H7 (cell line): ENCODE data around the gene FBXL17. TPM values are rescaled to one million over a fixed set of nuclear protein-coding genes. Genes with fewer than 3 reads are reported as not detected.
A peak's percentile ranks its signal among the peaks of the same experiment; 100 is the strongest.

ENCODE experiments used
- DNase-seq: peaks from one replicate; pipeline ENCODE4 v3.0.0; 2012
- H3K27me3 ChIP-seq: 2 replicates; pipeline ENCODE4 v1.6.0; 2011; ENCODE audit warnings: mild to moderate bottlenecking, low read length; ENCODE audit not compliant: control insufficient read depth, insufficient read depth
- H3K36me3 ChIP-seq: replicated peaks from 2 replicates; pipeline ENCODE4 v1.5.1; 2011; ENCODE audit warnings: low read length; ENCODE audit not compliant: control insufficient read depth, insufficient read depth
- H3K4me3 ChIP-seq: 2 replicates; pipeline ENCODE4 v1.5.1; 2011; ENCODE audit warnings: low read depth, mild to moderate bottlenecking, control low read depth, low read length, moderate library complexity; ENCODE audit not compliant: insufficient read depth
- total RNA-seq: library from RNA; depleted of rRNA; stranded (reverse); fragments of >200 nt; shearing (Covaris generic); gene quantifications from 2 replicates; pipeline ENCODE4 v1.2.3, GENCODE V29; 2014

FBXL17 gene
- total RNA-seq, 1 experiment from 2014 or later: 5.5 TPM

DNA sequence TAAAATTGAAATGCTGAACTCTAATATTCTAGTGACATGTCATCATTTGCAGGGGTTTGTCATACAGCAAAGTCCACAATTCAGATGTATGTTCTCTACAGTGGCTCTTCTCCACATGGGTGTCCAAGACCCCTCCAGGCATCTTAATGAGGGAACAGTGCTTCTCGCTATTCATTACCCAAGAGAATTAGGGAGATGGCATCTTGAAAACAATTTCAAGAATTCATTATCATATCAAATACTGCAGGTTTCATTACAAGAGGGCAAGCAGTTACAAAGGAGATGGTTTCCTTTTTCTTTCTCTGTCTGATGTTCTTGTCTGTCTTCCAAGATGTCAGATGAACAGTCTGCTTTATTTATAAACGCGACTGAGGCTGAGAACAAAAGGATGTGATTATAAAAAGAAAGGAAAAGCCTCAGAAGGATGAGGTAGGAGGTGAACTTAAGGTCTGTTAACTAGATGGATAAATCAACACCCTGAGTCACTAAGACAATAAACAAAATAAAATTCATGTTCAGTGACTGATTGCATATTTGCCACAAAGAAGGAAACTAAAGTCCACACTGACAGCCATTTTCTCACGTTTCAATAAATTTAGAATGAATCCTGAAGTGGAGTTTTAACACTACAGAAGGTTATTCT, 384.4 kb downstream of the FBXL17 start:
- Histone ChIP-seq H3K36me3 (no peaks in the 10 kb centered on the region), H3K27me3 (no peaks in the 10 kb centered on the region), H3K4me3 (no peak overlapping the region)
- DNase-seq: no peak

DNA sequence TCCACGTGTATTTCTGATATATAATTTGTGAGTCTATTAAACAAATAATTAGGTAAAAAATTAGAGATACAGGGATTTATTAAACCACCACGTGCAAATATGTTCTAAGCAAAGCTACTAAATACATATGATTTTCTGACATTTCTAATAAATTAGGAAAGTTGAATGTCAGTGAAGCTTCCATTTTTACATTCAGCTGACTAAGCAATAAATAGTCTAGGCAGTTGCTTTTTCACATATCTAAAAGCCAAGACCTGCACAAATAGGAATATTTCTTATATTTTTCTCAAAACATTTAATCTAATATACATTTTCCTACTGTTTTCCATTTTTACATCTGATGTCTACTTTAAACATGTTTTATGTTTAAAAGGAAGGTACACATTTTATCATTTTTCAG, 388.6 kb downstream of the FBXL17 start:
- DNase-seq: no peak
- no peaks in the 10 kb centered on the region for H3K27me3 ChIP-seq
- H3K4me3 ChIP-seq: no peak overlapping the region
- H3K36me3 ChIP-seq: no peaks in the 10 kb centered on the region

DNA sequence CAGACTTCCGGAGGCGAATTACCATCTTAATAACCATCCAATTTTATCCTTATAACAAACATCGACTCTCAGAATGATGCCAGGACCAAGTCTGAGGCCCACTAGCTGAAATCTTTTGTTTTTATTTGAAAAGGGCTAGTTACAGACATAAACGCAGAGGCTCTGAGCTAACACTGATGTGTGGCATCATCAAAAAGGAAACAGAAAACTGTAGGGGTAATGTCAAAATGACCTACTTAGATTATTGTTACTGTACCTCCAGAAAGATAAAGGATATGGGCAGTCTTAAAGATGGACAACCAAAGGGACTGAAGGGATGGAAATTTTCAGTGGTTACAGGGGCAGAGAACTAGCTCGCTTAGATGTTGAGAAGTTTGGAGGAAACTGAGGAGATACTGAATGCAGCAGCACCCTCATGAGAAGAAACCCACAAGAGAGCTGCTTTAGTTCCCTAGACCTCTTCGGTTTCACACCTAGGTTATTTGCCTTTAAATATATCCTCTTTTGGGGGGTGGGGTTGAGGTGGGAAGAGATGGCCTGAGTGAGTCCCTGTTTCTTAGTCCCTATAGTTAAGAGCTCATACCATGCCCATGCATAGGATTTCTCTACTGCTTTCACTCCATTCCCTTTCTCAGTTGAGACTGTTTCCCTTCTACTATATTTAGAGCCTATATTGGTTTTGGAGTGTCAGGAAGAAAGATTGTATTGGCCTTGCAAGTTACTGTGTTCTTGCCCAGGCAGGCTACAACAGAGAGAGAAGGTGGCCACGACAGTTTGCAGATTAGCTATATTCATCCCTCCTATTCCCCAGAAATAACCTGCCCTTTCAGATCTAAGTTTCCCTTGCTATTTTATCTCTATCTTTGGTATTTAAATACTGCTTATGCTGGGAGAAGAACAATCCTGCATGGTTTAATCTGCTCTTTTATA, 390.8 kb downstream of the FBXL17 start:
- Histone ChIP-seq H3K4me3 (no peak overlapping the region), H3K36me3 (no peaks in the 10 kb centered on the region), H3K27me3 (no peaks in the 10 kb centered on the region)
- DNase-seq: peak; percentile 10

DNA sequence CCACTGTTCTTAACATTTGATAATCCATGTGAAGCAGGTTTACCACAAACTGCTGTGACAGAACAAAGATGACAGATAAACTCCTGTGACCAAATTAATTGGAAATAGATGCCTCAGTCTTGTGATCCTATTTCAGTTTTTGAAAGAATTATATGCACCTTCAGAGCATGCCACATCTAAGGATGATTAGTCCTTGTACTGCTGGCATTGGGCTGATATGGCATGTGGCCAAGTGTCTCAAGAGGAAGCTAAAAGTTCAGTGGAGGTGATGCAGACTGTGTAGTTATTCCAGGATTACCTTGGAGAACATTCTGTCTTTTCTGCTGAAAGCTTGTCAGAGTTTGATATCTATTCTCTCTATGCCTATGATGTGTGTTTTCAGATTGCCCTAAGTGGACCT, 396.8 kb downstream of the FBXL17 start:
- no peaks in the 10 kb centered on the region for H3K36me3 ChIP-seq
- no peaks in the 10 kb centered on the region for H3K27me3 ChIP-seq
- DNase-seq: no peak
- H3K4me3 ChIP-seq: no peak overlapping the region

DNA sequence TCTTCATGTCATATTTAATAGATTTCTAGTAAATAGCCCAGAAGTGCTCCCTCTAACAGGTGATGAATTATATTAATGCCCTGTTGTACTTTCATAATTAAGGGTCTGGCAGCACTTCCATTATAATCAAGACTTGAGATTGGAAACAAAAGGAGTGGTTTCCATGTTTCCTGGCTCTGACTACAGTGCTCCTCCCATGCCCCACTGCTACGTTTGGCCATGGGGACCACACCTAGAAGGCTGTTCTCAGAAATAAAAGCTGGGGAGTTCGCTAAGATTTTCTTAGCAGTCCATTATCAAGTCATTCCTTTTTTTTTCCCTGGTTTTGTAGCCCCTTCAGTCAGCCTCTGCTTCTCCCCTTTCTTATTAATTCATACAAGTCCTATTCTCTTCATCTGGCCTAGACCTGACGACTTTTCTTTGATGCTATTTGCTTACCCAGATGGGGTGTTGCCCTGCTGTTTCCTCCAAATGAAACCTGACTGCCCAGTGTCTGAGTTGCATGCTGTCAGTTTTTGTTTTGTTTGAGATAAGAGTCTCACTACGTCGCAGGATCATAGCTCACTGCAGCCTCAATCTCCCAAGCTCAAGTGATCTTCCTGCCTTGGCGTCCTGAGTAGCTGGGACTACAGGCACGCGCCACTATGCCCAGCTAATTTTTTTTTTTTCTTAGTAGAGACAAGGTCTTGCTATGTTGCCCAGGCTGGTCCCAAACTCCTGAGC, 399.0 kb downstream of the FBXL17 start:
- Histone ChIP-seq H3K27me3 (no peaks in the 10 kb centered on the region), H3K36me3 (no peaks in the 10 kb centered on the region), H3K4me3 (no peak overlapping the region)
- no peak for DNase-seq

DNA sequence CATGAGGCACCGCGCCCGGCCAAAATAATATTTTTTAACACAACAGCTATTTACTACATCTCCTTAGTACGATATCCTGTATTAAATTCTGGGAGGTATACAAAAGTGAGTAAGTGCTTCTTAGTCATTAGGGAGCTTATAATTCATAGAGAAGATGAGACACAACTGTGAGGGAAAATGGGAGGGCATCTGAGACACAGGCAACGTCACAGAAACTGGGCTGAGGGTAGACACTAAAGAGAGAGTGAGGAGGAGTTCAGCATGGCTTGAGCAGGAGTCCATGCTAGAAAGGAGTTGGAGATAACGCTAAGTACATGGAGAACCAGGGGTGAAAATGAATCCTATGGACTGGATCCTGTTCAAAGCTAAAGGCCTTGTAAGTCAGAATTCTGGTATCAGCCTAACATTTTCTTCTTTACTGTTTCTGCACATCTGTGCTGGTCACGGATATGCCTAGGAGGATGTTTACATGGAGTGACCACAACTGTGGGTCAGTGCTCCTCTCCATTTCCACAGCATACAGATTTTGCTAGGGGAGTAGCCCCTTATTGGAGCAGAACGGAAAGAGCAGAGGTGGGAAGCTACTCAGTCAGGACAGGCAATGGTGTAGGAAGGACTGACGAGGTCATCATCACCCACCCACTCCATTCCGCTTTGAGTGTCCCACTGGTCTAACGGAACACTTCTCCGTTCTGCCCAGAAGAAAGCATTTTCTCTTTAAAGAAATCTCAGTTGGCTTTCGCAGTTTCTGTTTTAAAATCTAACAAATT, 400.8 kb downstream of the FBXL17 start:
- DNase-seq: no peak
- no peak overlapping the region for H3K4me3 ChIP-seq
- no peaks in the 10 kb centered on the region for H3K27me3 ChIP-seq
- no peaks in the 10 kb centered on the region for H3K36me3 ChIP-seq

DNA sequence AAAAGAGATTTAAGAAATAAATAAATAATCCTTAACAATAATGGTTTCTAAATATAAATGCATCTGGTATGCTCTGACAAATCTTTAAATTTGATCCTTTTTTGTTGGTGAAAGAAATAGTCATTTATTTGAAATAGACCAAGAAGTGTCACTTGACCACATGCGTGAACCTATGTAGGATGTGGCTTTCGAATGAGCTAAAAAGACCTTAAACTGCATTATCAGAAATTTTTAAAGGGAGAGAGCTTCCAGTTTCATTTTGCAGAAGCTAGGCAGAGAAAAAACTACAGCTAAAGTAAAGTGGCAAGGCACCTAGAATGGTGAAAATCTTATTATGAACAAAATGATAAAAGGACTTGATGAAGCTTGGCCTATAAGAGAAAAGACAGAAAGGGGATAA, 402.0 kb downstream of the FBXL17 start:
- Histone ChIP-seq H3K27me3 (no peaks in the 10 kb centered on the region), H3K4me3 (no peak overlapping the region), H3K36me3 (no peaks in the 10 kb centered on the region)
- DNase-seq: no peak

DNA sequence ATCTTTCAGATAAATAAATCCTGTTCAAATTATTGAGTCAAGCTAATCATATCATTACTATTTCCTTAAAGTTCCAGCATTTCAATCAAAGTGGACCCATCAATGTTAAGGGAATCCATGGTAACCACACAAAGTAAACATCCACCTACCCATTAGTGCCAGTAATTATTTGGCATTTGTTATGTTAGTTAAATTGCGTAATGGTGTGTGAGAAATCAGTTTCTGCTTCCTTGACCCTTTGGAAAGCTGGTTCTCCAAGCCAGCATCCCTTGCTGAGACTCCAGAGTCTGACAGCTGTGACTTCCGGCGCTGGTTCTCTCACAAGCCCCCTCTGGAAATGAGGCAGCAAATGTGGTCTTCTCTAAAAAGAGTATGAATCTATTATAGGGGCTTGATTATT, 402.6 kb downstream of the FBXL17 start:
- Histone ChIP-seq H3K36me3 (no peaks in the 10 kb centered on the region), H3K4me3 (no peak overlapping the region), H3K27me3 (no peaks in the 10 kb centered on the region)
- no peak for DNase-seq

DNA sequence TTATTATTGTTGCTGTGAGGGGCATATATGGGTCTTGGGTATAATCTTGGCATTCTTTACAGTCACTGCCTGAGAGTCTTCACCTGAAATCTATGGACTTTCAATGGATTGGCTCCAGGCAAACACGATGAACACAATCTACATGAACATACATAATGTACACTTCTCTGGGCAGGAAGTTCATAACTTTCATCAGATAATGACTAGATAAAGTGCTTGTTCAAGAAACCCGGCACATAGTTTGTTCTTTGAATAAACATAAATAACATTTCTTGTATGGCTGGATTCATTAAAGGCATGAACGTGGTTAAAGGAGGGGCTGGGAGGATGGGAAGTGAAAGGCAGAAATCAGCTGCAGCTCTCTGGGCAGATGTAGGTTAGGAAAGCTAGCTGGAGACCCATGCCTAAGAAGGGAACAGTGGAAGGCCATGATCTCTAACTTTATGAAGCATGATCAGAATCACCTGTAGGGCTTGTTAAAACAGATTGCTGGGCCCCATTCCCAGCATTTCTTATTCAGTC, 404.3 kb downstream of the FBXL17 start:
- no peaks in the 10 kb centered on the region for H3K36me3 ChIP-seq
- no peak overlapping the region for H3K4me3 ChIP-seq
- no peak for DNase-seq
- no peaks in the 10 kb centered on the region for H3K27me3 ChIP-seq

DNA sequence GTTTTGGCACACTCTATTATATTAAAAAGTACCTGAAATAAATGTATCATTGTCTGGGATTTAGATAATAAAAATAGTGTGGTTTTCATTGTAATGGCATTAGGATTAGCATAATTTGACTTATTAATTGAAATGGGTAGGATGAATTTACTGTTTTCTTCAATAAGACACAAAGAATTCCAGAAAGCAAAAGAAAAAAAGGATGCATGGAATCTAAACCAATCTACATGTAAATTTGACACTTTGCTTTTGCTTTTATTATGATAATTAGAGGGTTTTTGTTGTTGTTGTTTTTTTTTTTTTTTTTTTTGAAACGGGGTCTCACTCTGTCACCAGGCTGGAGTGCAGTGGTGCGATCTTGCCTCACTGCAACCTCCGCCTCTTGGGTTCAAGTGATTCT, 406.3 kb downstream of the FBXL17 start:
- DNase-seq: no peak
- H3K36me3 ChIP-seq: no peaks in the 10 kb centered on the region
- no peaks in the 10 kb centered on the region for H3K27me3 ChIP-seq
- no peak overlapping the region for H3K4me3 ChIP-seq

DNA sequence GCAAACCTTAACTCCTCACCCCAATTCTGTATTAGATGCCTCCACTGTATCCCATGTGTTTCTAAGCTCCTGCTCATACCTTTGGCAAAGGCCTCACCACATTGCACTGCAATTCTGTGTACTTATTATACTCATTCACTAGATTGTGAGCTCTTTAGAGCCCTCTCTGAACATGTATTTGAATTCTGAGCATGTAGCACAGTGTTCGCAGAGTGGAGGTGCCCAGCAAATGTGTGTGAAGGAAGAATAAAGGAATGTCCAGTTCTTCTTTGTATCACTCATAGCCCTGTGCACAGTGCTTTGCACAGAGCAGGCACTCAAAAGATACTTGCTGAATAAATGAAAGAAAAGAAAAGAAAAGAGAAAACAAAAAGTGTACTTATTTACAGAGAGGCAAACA, 410.1 kb downstream of the FBXL17 start:
- Histone ChIP-seq H3K4me3 (no peak overlapping the region), H3K27me3 (no peaks in the 10 kb centered on the region), H3K36me3 (no peaks in the 10 kb centered on the region)
- DNase-seq: no peak

DNA sequence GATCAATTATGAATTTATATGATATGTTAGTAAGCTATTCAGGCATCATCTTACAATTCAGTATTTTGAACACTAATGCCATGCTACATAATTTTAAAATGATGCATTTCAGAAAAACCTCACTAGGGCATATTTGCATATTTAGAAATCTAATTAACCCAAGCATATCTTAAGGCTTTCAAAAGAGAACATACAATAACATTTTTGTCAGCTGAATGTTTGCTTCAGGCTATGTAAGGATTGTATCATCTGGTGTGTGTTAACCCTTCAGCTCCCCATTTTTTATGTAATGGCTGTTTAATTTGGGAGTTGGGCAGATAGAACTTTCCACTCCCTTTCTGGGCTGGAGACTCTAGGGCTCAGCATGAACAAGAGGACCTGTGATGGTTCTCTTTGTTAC, 412.1 kb downstream of the FBXL17 start:
- H3K36me3 ChIP-seq: no peaks in the 10 kb centered on the region
- H3K27me3 ChIP-seq: no peaks in the 10 kb centered on the region
- no peak for DNase-seq
- H3K4me3 ChIP-seq: no peak overlapping the region

DNA sequence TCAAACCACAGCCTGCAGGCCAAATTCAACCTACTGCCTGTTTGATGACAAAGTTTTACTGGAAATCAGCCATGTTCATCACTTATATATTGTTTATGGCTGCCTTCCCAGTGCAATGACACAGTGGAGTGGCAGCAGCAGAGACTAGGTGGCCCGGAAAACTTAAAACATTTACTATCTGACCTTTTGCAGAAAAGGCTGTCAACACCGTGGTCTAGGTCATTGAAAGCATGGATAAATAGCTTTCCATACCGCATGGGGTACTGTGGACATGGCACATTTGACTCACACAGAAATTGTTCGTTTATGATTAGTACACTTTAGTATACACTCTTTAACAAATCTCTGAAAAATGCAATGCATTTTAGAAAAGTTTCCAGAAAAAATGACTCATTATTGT, 412.9 kb downstream of the FBXL17 start:
- Histone ChIP-seq H3K27me3 (no peaks in the 10 kb centered on the region), H3K4me3 (no peak overlapping the region), H3K36me3 (no peaks in the 10 kb centered on the region)
- no peak for DNase-seq

DNA sequence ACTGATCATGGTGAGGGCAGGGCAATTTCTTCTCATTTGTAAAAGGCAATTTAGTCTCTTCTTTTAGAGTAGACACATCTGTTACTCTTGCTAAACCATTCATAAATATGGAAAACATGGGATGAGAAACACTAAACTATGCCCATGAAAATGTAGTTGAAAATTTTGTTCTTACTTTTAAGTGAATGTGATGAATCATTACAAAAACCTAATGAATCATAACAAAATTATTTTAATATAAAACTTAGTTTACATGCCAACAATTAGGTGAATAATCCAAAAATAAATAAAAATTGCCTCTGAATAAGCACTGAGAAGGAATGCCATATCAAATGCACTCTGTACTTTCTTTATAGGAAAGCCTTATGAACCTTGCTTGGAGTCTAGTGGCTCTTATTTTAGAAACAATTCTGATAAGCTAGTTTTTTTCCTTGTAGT, 413.5 kb downstream of the FBXL17 start:
- H3K4me3 ChIP-seq: no peak overlapping the region
- H3K27me3 ChIP-seq: no peaks in the 10 kb centered on the region
- DNase-seq: no peak
- no peaks in the 10 kb centered on the region for H3K36me3 ChIP-seq
